K562 (cell line): ENCODE data around the gene ELOB. TPM values are rescaled to one million over a fixed set of nuclear protein-coding genes. Genes with fewer than 3 reads are reported as not detected.
A peak's percentile ranks its signal among the peaks of the same experiment; 100 is the strongest.

ENCODE experiments used
- ARID4B ChIP-seq: sonication (generic); formaldehyde crosslinking; IDR thresholded peaks from 2 replicates; pipeline ENCODE4 v1.8.0; 2022; ENCODE audit warnings: mild to moderate bottlenecking, missing genetic modification reagents
- BHLHE40 ChIP-seq: IDR thresholded peaks from 2 replicates; pipeline ENCODE4 v1.6.1; 2011; ENCODE audit warnings: low read length, improper control_type of control experiment
- CXXC5 ChIP-seq: fragments of 250-450 bp; sonication (Bioruptor Pico); IDR thresholded peaks from 2 replicates; pipeline ENCODE4 v1.8.0; 2022; ENCODE audit warnings: inconsistent platforms, mild to moderate bottlenecking, moderate library complexity
- E2F4 ChIP-seq: sonication (generic); formaldehyde crosslinking; IDR thresholded peaks from 2 replicates; pipeline ENCODE4 v1.8.0; 2022; ENCODE audit warnings: mild to moderate bottlenecking, low read depth, missing genetic modification reagents
- ETV6 ChIP-seq, 3 experiments: fragments of 150-350 bp in 1 of 3; sonication (generic) in 1 of 3; formaldehyde crosslinking in 1 of 3; IDR thresholded peaks; 2 replicates each; pipeline versions ENCODE4 v1.6.1 to v1.8.0; 2014 to 2022; ENCODE audit warnings: borderline replicate concordance in 2 of 3, low read depth in 2 of 3, antibody characterized with exemption in 1 of 3, low read length in 1 of 3, mild to moderate bottlenecking in 1 of 3, missing genetic modification reagents in 1 of 3
- FOXA3 ChIP-seq, 2 experiments: fragments of 450-650 bp in 1 of 2; sonication (generic) in 1 of 2; formaldehyde crosslinking; IDR thresholded peaks in 1 of 2; conservative IDR thresholded peaks in 1 of 2; 2 replicates each; pipeline versions ENCODE4 v1.4.0 to v1.8.0; 2020 to 2022; ENCODE audit warnings: mild to moderate bottlenecking in 2 of 2, missing genetic modification reagents in 1 of 2
- L3MBTL2 ChIP-seq: fragments of 450-650 bp; IDR thresholded peaks from 2 replicates; pipeline ENCODE4 v1.6.1; 2016; ENCODE audit warnings: mild to moderate bottlenecking, moderate library complexity
- POLR2A ChIP-seq: fragments of 450-650 bp; conservative IDR thresholded peaks from 2 replicates; pipeline ENCODE4 v1.6.1; 2016
- SETDB1 ChIP-seq: IDR thresholded peaks from one replicate; pipeline ENCODE4 v1.6.1; 2012; ENCODE audit warnings: low read length, control low read depth, inconsistent platforms
- SP1 ChIP-seq: sonication (generic); formaldehyde crosslinking; IDR thresholded peaks from 2 replicates; pipeline ENCODE4 v1.8.1; 2022; ENCODE audit warnings: mild to moderate bottlenecking, missing genetic modification reagents
- SRF ChIP-seq, 2 experiments: fragments of 250-450, 450-650 bp in 1 of 2; sonication (Bioruptor Pico) in 1 of 2; sonication (generic) in 1 of 2; formaldehyde crosslinking; IDR thresholded peaks; 2 replicates each; pipeline versions ENCODE4 v1.5.0 to v1.5.1; 2020 to 2022; ENCODE audit warnings: mild to moderate bottlenecking in 1 of 2, missing genetic modification reagents in 1 of 2
- ZNF318 ChIP-seq, 2 experiments: fragments of 450-650 bp; IDR thresholded peaks; 2 replicates each; pipeline ENCODE4 v1.6.1; 2016; ENCODE audit warnings: mild to moderate bottlenecking in 2 of 2, borderline replicate concordance in 1 of 2, low read depth in 1 of 2, moderate library complexity in 1 of 2
- polyA plus RNA-seq, 8 experiments: library from polyadenylated mRNA; depleted of rRNA in 4 of 8; stranded (reverse) in 5 of 8; unstranded in 3 of 8; fragments of >200 nt; fragmentation: Nextera tagmentation in 2 of 8; fragmentation: Illumina TruSeq in 1 of 8; extraction: Ambion mirVana in 2 of 8; extraction: Trizol in 1 of 8; gene quantifications; 2 replicates each; pipeline versions ENCODE4 v1.2.1 to v1.2.3, GENCODE V29; 2011 to 2014; ENCODE audit warnings: inconsistent platforms in 1 of 8, missing spikeins in 1 of 8
- total RNA-seq, 7 experiments: library from RNA; depleted of rRNA in 6 of 7; stranded (reverse); fragments of >200 nt in 6 of 7; fragmentation: Illumina TruSeq in 2 of 7; extraction: Trizol in 2 of 7; gene quantifications; 2 replicates each; pipeline versions ENCODE4 v1.2.1 to v1.2.3, GENCODE V29; 2011 to 2021; ENCODE audit warnings: low replicate concordance in 1 of 7

Gene ELOB
- total and polyA plus RNA-seq, 9 of the 15 experiments (the other 6 are each of a cell fraction or from before 2014, with no cell fraction given) = 63.2 to 791 (median 237) TPM

- TF ChIP-seq ZNF318 (IDR thresholded peaks at IDR 0.05; ENCODE audit: borderline replicate concordance in 1 of 2, low read depth in 1 of 2) = no peak
- TF ChIP-seq ETV6 (IDR thresholded peaks at IDR 0.05; ENCODE audit: borderline replicate concordance in 1 of 2, low read depth in 2 of 2, low read length in 1 of 2) = no peak
- TF ChIP-seq ETV6 (CRISPR knock-in tag; IDR thresholded peaks at IDR 0.05; ENCODE audit: borderline replicate concordance) = 0 out of 2 replicates have a peak, but pooled peaks have one; percentile 8
- peak in 1 of 2 experiments; percentile 75; a peak in 1 of 4 replicates for TF ChIP-seq SRF (CRISPR knock-in tag; IDR thresholded peaks at IDR 0.05)
- no peak for TF ChIP-seq E2F4 (CRISPR knock-in tag)
- no peak for TF ChIP-seq SETDB1
- TF ChIP-seq ARID4B (CRISPR knock-in tag) = 0 out of 2 replicates have a peak, but pooled peaks have one; percentile 9
- TF ChIP-seq L3MBTL2 = 0 out of 2 replicates have a peak, but pooled peaks have one; percentile 27
- TF ChIP-seq CXXC5 (CRISPR knock-in tag) = 0 out of 2 replicates have a peak, but pooled peaks have one; percentile 13
- peak; percentile 28; the same call in 1 of the 2 replicates for TF ChIP-seq BHLHE40
- peak in 1 of 2 experiments; percentile 28; a peak in 1 of 4 replicates for TF ChIP-seq FOXA3 (CRISPR knock-in tag; conservative IDR thresholded peaks at IDR 0.05 in 1 of 2, IDR thresholded peaks at IDR 0.05 in 1 of 2)
- peak; percentile 53 for TF ChIP-seq POLR2A
- 0 out of 2 replicates have a peak, but pooled peaks have one; percentile 15 for TF ChIP-seq SP1 (CRISPR knock-in tag)
These were observed 986 bp upstream of the ELOB start (continued) for GRCh38 chr16:2777903-2778629.
